Measurements from ENCODE around the gene PLEKHH2.

PLEKHH2 gene

DNA sequence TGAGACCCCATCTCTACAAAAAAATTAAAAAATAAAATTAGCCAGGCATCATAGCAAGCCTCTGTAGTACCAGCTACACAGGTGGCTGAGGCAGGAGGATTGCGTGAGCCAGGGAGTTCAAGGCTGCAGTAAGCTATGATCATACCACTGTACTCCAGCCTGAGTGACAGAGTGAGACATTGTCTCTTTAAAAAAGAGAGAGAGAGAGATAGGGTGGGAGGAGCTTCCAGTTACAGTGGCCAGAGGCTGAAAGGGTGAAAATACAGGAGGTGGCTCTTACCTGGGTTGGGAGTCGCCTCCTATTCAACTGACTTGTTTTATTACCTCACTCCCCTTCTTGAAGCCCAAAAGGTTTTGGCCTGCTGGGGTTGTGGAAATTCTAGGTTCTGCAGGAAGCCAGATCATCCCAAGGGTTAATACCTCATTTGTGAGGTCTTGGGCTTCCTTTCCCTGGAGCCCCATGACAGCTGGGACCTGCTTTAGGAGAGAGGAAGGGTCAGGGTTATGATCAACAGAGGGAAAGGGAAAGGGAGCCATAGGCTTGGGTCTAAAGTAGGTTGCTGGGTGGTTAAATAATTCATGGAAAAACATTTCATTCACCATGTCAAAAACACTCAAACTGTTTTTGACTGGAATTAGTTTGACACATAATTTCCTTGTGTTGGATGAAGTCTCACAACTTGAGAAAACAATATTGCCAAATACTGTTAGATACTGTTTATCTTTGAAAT lies 154.1 kb downstream of the PLEKHH2 start:
- no peak for ATAC-seq (ENCODE audit: insufficient read depth, low read depth)
- Histone ChIP-seq H4K20me1 (ENCODE audit: insufficient read depth, low read length) (no peaks in the 10 kb centered on the region), H3K79me2 (ENCODE audit: insufficient read depth, low read length) (no peaks in the 10 kb centered on the region), H3K36me3 (ENCODE audit: insufficient read depth, low read length) (no peaks in the 10 kb centered on the region), H3K9ac (ENCODE audit: low read depth, low read length) (no peak overlapping the region), H3K4me2 (ENCODE audit: insufficient read depth, low read length) (no peak overlapping the region), H2AFZ (ENCODE audit: low read depth, low read length) (no peak overlapping the region), H3K27ac (ENCODE audit: low read length) (no peak overlapping the region), H3K27me3 (ENCODE audit: insufficient read depth, low read length, poor library complexity) (no peaks in the 10 kb centered on the region), H3K4me3 (ENCODE audit: low read depth in 1 of 2, low read length in 2 of 2) (no peak overlapping the region), H3K4me1 (ENCODE audit: insufficient read depth, low read length) (no peaks in the 10 kb centered on the region), H3K9me3 (ENCODE audit: insufficient read depth, low read length, severe bottlenecking) (no peaks in the 10 kb centered on the region)
- TF ChIP-seq CTCF (IDR thresholded peaks at IDR 0.05; ENCODE audit: borderline replicate concordance, extremely low read depth, low read length, poor library complexity, severe bottlenecking), result no peak
- no peak for TF ChIP-seq EZH2 (IDR thresholded peaks at IDR 0.05; ENCODE audit: borderline replicate concordance, low read depth, low read length, severe bottlenecking)
- DNase-seq, result no peak

DNA sequence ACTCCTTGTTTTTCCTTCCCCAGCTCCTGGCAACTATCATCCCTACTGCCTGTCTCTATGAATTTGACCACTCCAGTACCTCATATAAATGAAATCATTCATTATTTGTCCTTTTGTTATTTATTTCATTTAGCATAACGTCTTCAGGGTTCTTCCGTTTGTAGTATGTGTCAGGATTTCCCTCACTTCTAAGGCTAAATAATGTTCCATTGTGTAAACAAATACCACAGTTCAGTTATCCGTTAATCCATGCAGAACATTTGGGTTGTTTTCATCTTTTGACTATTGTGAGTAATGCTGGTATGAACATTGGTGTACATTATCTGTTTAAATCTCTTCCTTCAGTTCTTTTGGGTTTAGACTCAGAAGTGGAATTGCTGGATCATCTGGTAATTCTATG lies 155.6 kb downstream of the PLEKHH2 start:
- no peaks in the 10 kb centered on the region for H3K36me3 ChIP-seq (ENCODE audit: insufficient read depth, low read length)
- H3K9me3 ChIP-seq (ENCODE audit: insufficient read depth, low read length, severe bottlenecking), result no peaks in the 10 kb centered on the region
- ATAC-seq (ENCODE audit: insufficient read depth, low read depth) (no peak), DNase-seq (no peak)
- no peak overlapping the region for H2AFZ ChIP-seq (ENCODE audit: low read depth, low read length)
- no peak overlapping the region for H3K9ac ChIP-seq (ENCODE audit: low read depth, low read length)
- no peaks in the 10 kb centered on the region for H3K79me2 ChIP-seq (ENCODE audit: insufficient read depth, low read length)
- H4K20me1 ChIP-seq (ENCODE audit: insufficient read depth, low read length), result no peaks in the 10 kb centered on the region
- no peak overlapping the region for H3K27ac ChIP-seq (ENCODE audit: low read length)
- H3K4me2 ChIP-seq (ENCODE audit: insufficient read depth, low read length), result no peak overlapping the region
- no peaks in the 10 kb centered on the region for H3K27me3 ChIP-seq (ENCODE audit: insufficient read depth, low read length, poor library complexity)
- TF ChIP-seq EZH2 (IDR thresholded peaks at IDR 0.05; ENCODE audit: borderline replicate concordance, low read depth, low read length, severe bottlenecking), result no peak
- TF ChIP-seq CTCF (IDR thresholded peaks at IDR 0.05; ENCODE audit: borderline replicate concordance, extremely low read depth, low read length, poor library complexity, severe bottlenecking), result no peak
- H3K4me1 ChIP-seq (ENCODE audit: insufficient read depth, low read length), result no peaks in the 10 kb centered on the region
- H3K4me3 ChIP-seq (ENCODE audit: low read depth in 1 of 2, low read length in 2 of 2), result no peak overlapping the region

- Histone ChIP-seq H3K4me1 (ENCODE audit: insufficient read depth, low read length) (no peaks in the 10 kb centered on the region), H2AFZ (ENCODE audit: low read depth, low read length) (no peak overlapping the region), H3K4me3 (ENCODE audit: low read depth in 1 of 2, low read length in 2 of 2) (no peak overlapping the region), H3K36me3 (ENCODE audit: insufficient read depth, low read length) (no peaks in the 10 kb centered on the region), H3K4me2 (ENCODE audit: insufficient read depth, low read length) (no peak overlapping the region), H3K27me3 (ENCODE audit: insufficient read depth, low read length, poor library complexity) (no peaks in the 10 kb centered on the region), H4K20me1 (ENCODE audit: insufficient read depth, low read length) (no peaks in the 10 kb centered on the region), H3K9ac (ENCODE audit: low read depth, low read length) (no peak overlapping the region), H3K79me2 (ENCODE audit: insufficient read depth, low read length) (no peaks in the 10 kb centered on the region), H3K27ac (ENCODE audit: low read length) (no peak overlapping the region), H3K9me3 (ENCODE audit: insufficient read depth, low read length, severe bottlenecking) (no peaks in the 10 kb centered on the region)
- no peak for DNase-seq
- ATAC-seq (ENCODE audit: insufficient read depth, low read depth), result no peak
- no peak for TF ChIP-seq EZH2 (IDR thresholded peaks at IDR 0.05; ENCODE audit: borderline replicate concordance, low read depth, low read length, severe bottlenecking)
- no peak for TF ChIP-seq CTCF (IDR thresholded peaks at IDR 0.05; ENCODE audit: borderline replicate concordance, extremely low read depth, low read length, poor library complexity, severe bottlenecking)
These were observed 157.9 kb downstream of the PLEKHH2 start for GRCh38 chr2:43794956-43795355.

Data from DND-41 (cell line).